ENCODE measurements around the gene ACSL1.
A peak's percentile ranks its signal among the peaks of the same experiment; 100 is the strongest.
"Not testable (repeated sequence)": the region's sequence is repeated elsewhere in the genome, so short reads cannot be mapped to it uniquely, and the experiment has no call there.

ACSL1 gene

GRCh38 chr4:184750926-184751584, 74.7 kb downstream of the ACSL1 start:
- no peak overlapping the region for H3K27ac ChIP-seq
- POLR2A ChIA-PET (ENCODE audit: low non-redundant PET): no interaction called here
- no peak for DNase-seq (ENCODE audit: low spot score)
- CTCF ChIA-PET: interaction anchor here (0.7 kb wide), 1 partner anchor 345 kb away, joined by 3 read pairs; no protein-coding TSS in a partner anchor
- TF ChIP-seq, protein P1, sequence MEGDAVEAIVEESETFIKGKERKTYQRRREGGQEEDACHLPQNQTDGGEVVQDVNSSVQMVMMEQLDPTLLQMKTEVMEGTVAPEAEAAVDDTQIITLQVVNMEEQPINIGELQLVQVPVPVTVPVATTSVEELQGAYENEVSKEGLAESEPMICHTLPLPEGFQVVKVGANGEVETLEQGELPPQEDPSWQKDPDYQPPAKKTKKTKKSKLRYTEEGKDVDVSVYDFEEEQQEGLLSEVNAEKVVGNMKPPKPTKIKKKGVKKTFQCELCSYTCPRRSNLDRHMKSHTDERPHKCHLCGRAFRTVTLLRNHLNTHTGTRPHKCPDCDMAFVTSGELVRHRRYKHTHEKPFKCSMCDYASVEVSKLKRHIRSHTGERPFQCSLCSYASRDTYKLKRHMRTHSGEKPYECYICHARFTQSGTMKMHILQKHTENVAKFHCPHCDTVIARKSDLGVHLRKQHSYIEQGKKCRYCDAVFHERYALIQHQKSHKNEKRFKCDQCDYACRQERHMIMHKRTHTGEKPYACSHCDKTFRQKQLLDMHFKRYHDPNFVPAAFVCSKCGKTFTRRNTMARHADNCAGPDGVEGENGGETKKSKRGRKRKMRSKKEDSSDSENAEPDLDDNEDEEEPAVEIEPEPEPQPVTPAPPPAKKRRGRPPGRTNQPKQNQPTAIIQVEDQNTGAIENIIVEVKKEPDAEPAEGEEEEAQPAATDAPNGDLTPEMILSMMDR (conservative IDR thresholded peaks at IDR 0.05; ENCODE audit: low read depth): no peak

GRCh38 chr4:184748251-184748652, 77.5 kb downstream of the ACSL1 start:
- ChIA-PET CTCF (interaction anchor here (1.2 kb wide), 1 partner anchor 236 kb away, joined by 5 read pairs; no protein-coding TSS in a partner anchor), POLR2A (ENCODE audit: low non-redundant PET) (no interaction called here)
- H3K27ac ChIP-seq: peak overlapping the region; percentile 46
- peak; percentile 38 for DNase-seq (ENCODE audit: low spot score)
- TF ChIP-seq, protein P1 (conservative IDR thresholded peaks at IDR 0.05; ENCODE audit: low read depth): no peak

DNA sequence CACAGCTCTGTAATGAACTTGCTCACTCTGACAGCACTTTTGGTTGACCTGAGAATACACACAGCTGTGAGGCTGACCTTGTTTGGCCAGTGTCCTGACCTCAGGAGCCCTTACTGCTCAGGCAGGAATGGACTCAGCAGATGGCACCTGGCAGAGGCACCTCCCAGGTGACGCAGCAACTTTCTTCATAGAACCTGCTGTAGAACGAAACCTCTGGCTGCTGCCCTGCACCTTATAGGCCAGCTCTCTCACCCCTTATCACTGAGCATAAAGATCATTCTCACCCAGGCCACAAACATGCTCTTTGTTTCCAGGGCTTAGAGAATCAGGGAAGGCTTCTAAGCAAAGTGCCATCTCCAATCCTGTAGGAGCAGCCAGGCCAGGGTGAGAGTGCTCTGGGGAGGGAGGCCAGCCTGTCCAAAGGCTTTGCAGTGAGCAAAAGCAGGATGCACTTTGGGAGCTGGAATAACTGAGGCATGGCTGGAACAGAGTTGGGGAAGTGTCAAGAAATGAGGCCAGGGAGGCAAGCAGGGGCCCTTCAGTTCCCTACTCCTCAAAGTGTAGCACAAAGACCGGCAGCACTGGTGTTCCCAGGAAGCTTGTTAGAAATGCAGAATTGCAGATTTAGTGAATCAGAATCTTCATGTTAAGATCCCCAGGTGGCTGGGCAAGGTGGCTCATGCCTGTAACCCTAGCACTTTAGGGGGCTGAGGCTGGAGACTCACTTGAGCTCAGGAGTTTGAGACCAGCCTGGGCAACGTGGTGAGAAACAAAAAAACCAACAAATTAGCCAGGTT, 78.5 kb downstream of the ACSL1 start:
- POLR2A ChIA-PET (ENCODE audit: low non-redundant PET): interaction anchor here (0.7 kb wide), 1 partner anchor 900 kb away, joined by 4 read pairs; no protein-coding TSS in a partner anchor
- DNase-seq (ENCODE audit: low spot score): no peak
- CTCF ChIA-PET: interaction anchor here (0.7 to 1.4 kb wide), 5 partner anchors 8 to 349 kb away, joined by 3 to 6 read pairs (median 5); no protein-coding TSS in a partner anchor
- TF ChIP-seq, protein P1 (conservative IDR thresholded peaks at IDR 0.05; ENCODE audit: low read depth): no peak
- peak overlapping the region; percentile 80 for H3K27ac ChIP-seq

DNA sequence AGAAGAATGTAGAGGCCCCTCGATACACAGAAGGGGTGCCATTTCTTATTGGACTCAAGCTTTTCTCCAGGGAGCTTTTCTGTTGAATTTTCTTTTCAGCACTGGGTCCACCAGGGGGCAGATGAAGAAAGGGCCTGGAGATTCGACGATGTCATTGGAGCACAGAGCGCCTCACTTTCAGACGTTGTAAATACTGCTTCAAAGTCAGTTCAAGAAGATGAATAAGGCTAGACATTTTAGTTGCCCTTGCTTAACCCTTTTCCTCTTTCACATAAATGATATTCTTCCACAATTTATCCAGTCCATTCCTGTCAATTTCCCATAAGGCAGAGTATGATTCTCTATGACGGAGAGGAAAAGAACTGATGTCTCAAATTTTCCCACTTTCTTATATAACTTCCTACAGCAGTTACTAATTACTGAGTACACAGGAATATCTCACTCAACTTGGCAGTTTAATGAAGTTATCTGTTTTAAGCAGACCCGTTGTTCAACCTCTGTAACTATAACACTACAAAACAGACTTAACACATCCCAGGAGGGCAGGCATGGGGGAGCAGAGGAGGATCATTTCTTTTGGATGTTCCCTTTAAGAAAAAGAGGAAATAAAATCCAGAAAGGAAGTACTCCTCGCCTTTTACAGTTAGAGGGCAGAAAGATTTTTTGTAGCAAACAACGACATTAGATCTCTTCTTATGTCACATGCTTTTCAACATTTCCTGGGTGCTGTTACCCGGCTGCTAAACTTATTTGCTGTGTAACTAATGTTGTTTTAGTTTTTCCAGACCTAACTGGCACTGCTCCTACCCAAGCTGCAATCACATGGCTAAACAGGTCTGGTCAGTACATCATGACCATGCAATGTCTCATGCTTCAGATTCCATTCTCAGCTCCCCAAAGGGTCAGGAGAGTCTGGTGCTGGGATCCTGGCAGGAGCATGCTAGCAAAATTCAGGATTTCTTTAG, 79.7 kb downstream of the ACSL1 start:
- TF ChIP-seq, protein P1 (conservative IDR thresholded peaks at IDR 0.05; ENCODE audit: low read depth): peak; percentile 74
- CTCF ChIA-PET: interaction anchor here (0.6 to 1.6 kb wide), 13 partner anchors 9 to 1796 kb away, joined by 3 to 7 read pairs (median 4); partner anchors contain the start of gene CENPU
- peak overlapping the region; percentile 80 for H3K27ac ChIP-seq
- DNase-seq (ENCODE audit: low spot score): peak; percentile 75
- POLR2A ChIA-PET (ENCODE audit: low non-redundant PET): no interaction called here

DNA sequence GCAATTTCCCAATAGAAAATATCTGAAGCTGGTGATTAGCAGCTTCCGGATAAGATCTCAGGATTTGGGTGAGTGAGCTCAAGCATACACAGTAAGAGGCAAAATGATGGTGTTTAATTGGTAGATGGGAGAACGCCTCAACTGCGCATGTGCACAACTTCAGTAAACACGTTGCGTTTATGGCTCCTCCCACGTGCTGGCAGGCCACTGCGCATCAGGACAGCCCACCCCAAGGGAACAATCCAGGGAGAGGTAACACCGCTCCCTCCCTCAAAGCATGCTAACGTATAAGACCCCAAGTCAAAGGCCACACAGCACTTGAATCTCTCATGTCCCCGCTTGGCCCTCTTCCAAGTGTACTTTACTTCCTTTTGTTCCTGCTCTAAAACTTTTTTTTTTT, 81.5 kb downstream of the ACSL1 start:
- H3K27ac ChIP-seq: no peak overlapping the region
- DNase-seq (ENCODE audit: low spot score): no peak
- TF ChIP-seq, protein P1 (conservative IDR thresholded peaks at IDR 0.05; ENCODE audit: low read depth): no peak
- ChIA-PET POLR2A (ENCODE audit: low non-redundant PET) (no interaction called here), CTCF (no interaction called here)

GRCh38 chr4:184743650-184744049, 82.1 kb downstream of the ACSL1 start:
- ChIA-PET CTCF (no interaction called here), POLR2A (ENCODE audit: low non-redundant PET) (no interaction called here)
- DNase-seq (ENCODE audit: low spot score): no peak

GRCh38 chr4:184741651-184742050, 84.1 kb downstream of the ACSL1 start:
- DNase-seq (ENCODE audit: low spot score); CTCF ChIA-PET; H3K27ac ChIP-seq: not testable (repeated sequence)
- POLR2A ChIA-PET (ENCODE audit: low non-redundant PET): interaction anchor here (0.6 kb wide), 1 partner anchor 9 kb away, joined by 7 read pairs; no protein-coding TSS in a partner anchor

More at GRCh38 chr4:184743650-184744049, 82.1 kb downstream of the ACSL1 start:
- H3K27ac ChIP-seq: no peak overlapping the region
- TF ChIP-seq, protein P1 (conservative IDR thresholded peaks at IDR 0.05; ENCODE audit: low read depth): no peak
